Right lobe of liver (tissue), 4 donors: ENCODE measurements around the gene FZD2.

Source experiments
- POLR2A ChIP-seq: fragments of 450-650 bp; IDR thresholded peaks from one replicate; pipeline ENCODE4 v1.6.1; 2017; ENCODE audit warnings: antibody characterized with exemption, mild to moderate bottlenecking
- TF ChIP-seq, protein P1 (sequence below), 4 donors: fragments of 200-600 bp in 3 of 4; fragments of 450-650 bp in 1 of 4; IDR thresholded peaks; one replicate each; pipeline versions ENCODE4 v1.5.1 to v1.8.0; 2016 to 2022; ENCODE audit warnings: antibody characterized with exemption in 4 of 4, mild to moderate bottlenecking in 2 of 4
- donor health status: DM: no; HTN: no; CAD: no.
- donor health status: DM: no; HTN: no; CAD: no.
- donor health status: DM: no; HTN: yes; CAD: no.

DNA sequence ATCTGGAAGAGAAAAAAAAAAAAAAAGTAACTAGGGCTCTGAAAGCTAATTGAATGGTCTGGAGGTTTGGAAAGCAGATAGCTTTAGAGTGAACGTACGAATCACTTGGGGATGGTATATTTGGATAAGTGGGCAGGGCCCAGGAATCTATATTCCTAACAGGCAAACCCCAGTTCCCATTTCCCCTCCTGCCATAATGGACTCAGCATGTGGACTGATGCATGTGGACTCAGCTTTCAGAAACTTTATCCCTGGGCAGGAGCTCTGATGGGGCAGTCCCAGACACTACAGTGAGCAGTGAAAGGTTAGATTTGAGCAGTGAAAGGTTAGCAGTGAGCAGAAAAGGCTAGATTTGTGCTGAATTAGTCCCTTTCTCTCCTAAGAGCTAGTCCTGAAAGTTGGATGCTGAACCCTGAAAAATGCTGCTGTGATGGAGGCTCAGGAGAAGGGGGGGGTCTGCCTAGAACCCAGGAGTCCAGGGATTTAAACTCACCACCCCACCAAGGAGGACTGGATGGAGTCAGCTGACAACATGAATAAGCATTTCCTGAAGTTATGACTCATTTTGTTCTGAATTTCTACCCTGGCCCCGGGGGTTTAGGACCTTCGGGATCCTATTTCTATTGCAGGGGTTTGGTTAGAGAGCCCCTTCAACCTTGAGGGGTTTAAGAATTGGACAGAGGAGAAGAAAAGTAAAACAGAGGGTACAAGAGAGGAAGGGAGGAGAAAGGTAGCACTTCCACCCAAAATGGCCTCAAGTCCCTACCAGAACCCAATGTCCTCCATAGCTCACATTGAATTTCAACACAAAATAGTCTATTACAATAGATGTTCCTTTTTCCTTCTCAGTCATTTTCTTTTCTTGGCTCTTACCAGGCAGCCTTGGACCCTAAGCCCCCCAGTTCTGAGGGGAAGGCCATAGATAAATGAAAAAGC, 10.3 kb upstream of the FZD2 start:
- TF ChIP-seq, protein P1, sequence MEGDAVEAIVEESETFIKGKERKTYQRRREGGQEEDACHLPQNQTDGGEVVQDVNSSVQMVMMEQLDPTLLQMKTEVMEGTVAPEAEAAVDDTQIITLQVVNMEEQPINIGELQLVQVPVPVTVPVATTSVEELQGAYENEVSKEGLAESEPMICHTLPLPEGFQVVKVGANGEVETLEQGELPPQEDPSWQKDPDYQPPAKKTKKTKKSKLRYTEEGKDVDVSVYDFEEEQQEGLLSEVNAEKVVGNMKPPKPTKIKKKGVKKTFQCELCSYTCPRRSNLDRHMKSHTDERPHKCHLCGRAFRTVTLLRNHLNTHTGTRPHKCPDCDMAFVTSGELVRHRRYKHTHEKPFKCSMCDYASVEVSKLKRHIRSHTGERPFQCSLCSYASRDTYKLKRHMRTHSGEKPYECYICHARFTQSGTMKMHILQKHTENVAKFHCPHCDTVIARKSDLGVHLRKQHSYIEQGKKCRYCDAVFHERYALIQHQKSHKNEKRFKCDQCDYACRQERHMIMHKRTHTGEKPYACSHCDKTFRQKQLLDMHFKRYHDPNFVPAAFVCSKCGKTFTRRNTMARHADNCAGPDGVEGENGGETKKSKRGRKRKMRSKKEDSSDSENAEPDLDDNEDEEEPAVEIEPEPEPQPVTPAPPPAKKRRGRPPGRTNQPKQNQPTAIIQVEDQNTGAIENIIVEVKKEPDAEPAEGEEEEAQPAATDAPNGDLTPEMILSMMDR (IDR thresholded peaks at IDR 0.05), result no peak
- TF ChIP-seq POLR2A, result no peak
